K562 (cell line): ENCODE results near the gene TRMT2A. TPM values are rescaled to one million over a fixed set of nuclear protein-coding genes. Genes with fewer than 3 reads are reported as not detected.

ENCODE experiments used
- ATAC-seq: fragments of 200-7000 bp; cut with Tn5 transposase; 3 replicates; pipeline ENCODE4 v1.9.1; 2020; ENCODE audit warnings: moderate library complexity
- BruUV-seq: library from RNA; stranded (reverse); fragments of 400-500 nt; replicated peaks from 2 replicates; lab custom pipeline; 2021; lab: Mats Ljungman, UMichigan
- CTCF ChIA-PET: fragments of 300-600 bp; formaldehyde crosslinking; extraction: SDS; loops from one replicate; lab custom pipeline; 2021; ENCODE audit warnings: low intra/inter-chr PET ratio; lab: Yijun Ruan, JAX
- POLR2A ChIA-PET: fragments of 300-600, 350-650 bp; sonication (Branson Sonifier 250); formaldehyde crosslinking; extraction: SDS; loops from one replicate; lab custom pipeline; 2021; ENCODE audit warnings: antibody characterized with exemption, inconsistent platforms; lab: Yijun Ruan, JAX
- DNase-seq, 4 experiments: peaks; one replicate each; pipeline versions ENCODE4 v3.0.0 to v3.0.0-alpha.2; 2011 to 2018; ENCODE audit warnings: low spot score in 3 of 4, mixed read lengths in 3 of 4; ENCODE audit errors: extremely low read depth in 1 of 4
- FAIRE-seq: peaks from 2 replicates; lab custom pipeline; 2011; peaks lifted over from hg19 to GRCh38; lab: Jason Lieb, UNC
- H2AFZ ChIP-seq: 2 replicates; pipeline ENCODE4 v1.6.0; 2011; ENCODE audit warnings: low read depth, low read length, control low read depth, inconsistent platforms
- H3K27ac ChIP-seq: fragments of 200-600 bp; 3 replicates; pipeline ENCODE4 v1.8.0; 2011; ENCODE audit warnings: low read depth, mild to moderate bottlenecking, control low read depth, inconsistent platforms, low read length, moderate library complexity, mixed read lengths; ENCODE audit errors: extremely low read depth
- H3K27me3 ChIP-seq, 2 experiments: fragments of 300-600 bp in 1 of 2; 2 replicates in 1 of 2; 3 replicates in 1 of 2; pipeline versions ENCODE4 v1.6.0 to v1.8.0; 2011; ENCODE audit warnings: inconsistent platforms in 2 of 2, low read length in 2 of 2, mild to moderate bottlenecking in 1 of 2, mixed read lengths in 1 of 2, moderate library complexity in 1 of 2; ENCODE audit not compliant: control insufficient read depth in 2 of 2, insufficient read depth in 2 of 2
- H3K36me3 ChIP-seq: fragments of 300-600 bp; 3 replicates; pipeline ENCODE4 v1.8.0; 2011; ENCODE audit warnings: mild to moderate bottlenecking, low read length, inconsistent platforms; ENCODE audit not compliant: control insufficient read depth, insufficient read depth
- H3K4me1 ChIP-seq, 2 experiments: fragments of 200-600 bp in 1 of 2; replicated peaks in 1 of 2; 2 replicates in 1 of 2; 3 replicates in 1 of 2; pipeline versions ENCODE4 v1.5.1 to v1.8.0; 2011; ENCODE audit warnings: inconsistent platforms in 2 of 2, low read length in 2 of 2, mild to moderate bottlenecking in 1 of 2, mixed read lengths in 1 of 2, moderate library complexity in 1 of 2; ENCODE audit not compliant: control insufficient read depth in 2 of 2, insufficient read depth in 2 of 2
- H3K4me2 ChIP-seq: 2 replicates; pipeline ENCODE4 v1.6.1; 2011; ENCODE audit warnings: low read length, control low read depth, inconsistent platforms, mixed read lengths; ENCODE audit not compliant: insufficient read depth
- H3K4me3 ChIP-seq: fragments of 200-600 bp; sonication (generic), shearing (Covaris generic); 2 replicates; pipeline ENCODE4 v1.5.1; 2016; ENCODE audit warnings: control low read depth, inconsistent platforms
- H3K79me2 ChIP-seq: fragments of 200-600 bp; 3 replicates; pipeline ENCODE4 v1.8.0; 2011; ENCODE audit warnings: low read length, inconsistent platforms; ENCODE audit not compliant: control insufficient read depth, insufficient read depth
- H3K9ac ChIP-seq, 2 experiments: 2 replicates each; pipeline versions ENCODE4 v1.6.0 to v1.6.1; 2011; ENCODE audit warnings: low read depth in 2 of 2, low read length in 2 of 2, control low read depth in 1 of 2, inconsistent platforms in 1 of 2, mild to moderate bottlenecking in 1 of 2, mixed read lengths in 1 of 2; ENCODE audit not compliant: insufficient read depth in 1 of 2
- H3K9me1 ChIP-seq: one replicate; pipeline ENCODE4 v1.6.0; 2011; ENCODE audit warnings: inconsistent platforms, mild to moderate bottlenecking, low read length, moderate library complexity; ENCODE audit not compliant: control insufficient read depth, insufficient read depth
- H3K9me3 ChIP-seq: replicated peaks from 2 replicates; pipeline ENCODE4 v1.5.1; 2011; ENCODE audit warnings: low read depth, low read length, inconsistent platforms; ENCODE audit not compliant: control insufficient read depth, insufficient read depth
- H4K20me1 ChIP-seq: replicated peaks from 2 replicates; pipeline ENCODE4 v1.6.1; 2011; ENCODE audit warnings: low read length, inconsistent platforms, mixed read lengths; ENCODE audit not compliant: control insufficient read depth, insufficient read depth
- ADNP ChIP-seq: fragments of 200-800 bp; sonication (Bioruptor generic); IDR thresholded peaks from 2 replicates; pipeline ENCODE4 v1.6.1; 2016; ENCODE audit warnings: missing genetic modification characterization, missing compliant biosample characterization
- ARID3B ChIP-seq: fragments of 250-450 bp; sonication (Bioruptor Pico); IDR thresholded peaks from 2 replicates; pipeline ENCODE4 v1.4.0; 2020; ENCODE audit warnings: borderline replicate concordance
- C11orf30 ChIP-seq: fragments of 450-650 bp; IDR thresholded peaks from 2 replicates; pipeline ENCODE4 v1.6.1; 2016; ENCODE audit warnings: low read depth, mild to moderate bottlenecking
- CBFA2T2 ChIP-seq: fragments of 450-650 bp; conservative IDR thresholded peaks from 2 replicates; pipeline ENCODE4 v1.6.1; 2017; ENCODE audit warnings: mild to moderate bottlenecking
- FIP1L1 ChIP-seq: fragments of 200-400 bp; formaldehyde crosslinking; IDR thresholded peaks from 2 replicates; pipeline ENCODE4 v1.6.1; 2018; ENCODE audit warnings: mild to moderate bottlenecking, low read depth, low read length; ENCODE audit not compliant: poor library complexity, severe bottlenecking
- GABPA ChIP-seq: fragments of 200-800 bp; sonication (Bioruptor generic); conservative IDR thresholded peaks from 2 replicates; pipeline ENCODE4 v1.6.1; 2016; ENCODE audit warnings: low read depth, missing genetic modification characterization, missing compliant biosample characterization
- IRF2 ChIP-seq: sonication (generic); formaldehyde crosslinking; IDR thresholded peaks from 2 replicates; pipeline ENCODE4 v1.8.1; 2022; ENCODE audit warnings: mild to moderate bottlenecking, missing genetic modification reagents
- PTTG1 ChIP-seq: fragments of 450-650 bp; IDR thresholded peaks from 2 replicates; pipeline ENCODE4 v1.6.1; 2016; ENCODE audit warnings: low read depth, mild to moderate bottlenecking, missing genetic modification characterization, missing compliant biosample characterization
- WGBS: fragments of 100-300 bp; shearing (Covaris generic); methylation state at CpG from one replicate; pipeline ENCODE4 v1.1.6; 2016; ENCODE audit warnings: low coverage, mixed read lengths; ENCODE audit not compliant: insufficient coverage; ENCODE audit errors: missing lambda C conversion rate; 5-methylcytosine and 5-hydroxymethylcytosine counted together
- in situ Hi-C: fragments of 300-500 bp; cut with MboI; formaldehyde crosslinking; loops from 4 replicates; pipeline ENCODE4 v1.15.0; 2018; ENCODE audit warnings: inconsistent platforms, mixed read lengths
- intact Hi-C: fragments of 100-400 bp; cut with micrococcal nuclease; formaldehyde crosslinking; loops from 2 replicates; pipeline ENCODE4 v1.14.2; 2022
- polyA plus RNA-seq, 8 experiments: library from polyadenylated mRNA; depleted of rRNA in 4 of 8; stranded (reverse) in 5 of 8; unstranded in 3 of 8; fragments of >200 nt; fragmentation: Nextera tagmentation in 2 of 8; fragmentation: Illumina TruSeq in 1 of 8; extraction: Ambion mirVana in 2 of 8; extraction: Trizol in 1 of 8; gene quantifications; 2 replicates each; pipeline versions ENCODE4 v1.2.1 to v1.2.3, GENCODE V29; 2011 to 2014; ENCODE audit warnings: inconsistent platforms in 1 of 8, missing spikeins in 1 of 8
- total RNA-seq, 7 experiments: library from RNA; depleted of rRNA in 6 of 7; stranded (reverse); fragments of >200 nt in 6 of 7; fragmentation: Illumina TruSeq in 2 of 7; extraction: Trizol in 2 of 7; gene quantifications; 2 replicates each; pipeline versions ENCODE4 v1.2.1 to v1.2.3, GENCODE V29; 2011 to 2021; ENCODE audit warnings: low replicate concordance in 1 of 7
- TF ChIP-seq, protein P1 (sequence below): fragments of 450-650 bp; IDR thresholded peaks from 2 replicates; pipeline ENCODE4 v1.6.1; 2016
- TF ChIP-seq, protein P2 (sequence below): fragments of 450-650 bp; formaldehyde crosslinking; IDR thresholded peaks from 2 replicates; pipeline ENCODE4 v1.4.0; 2022; ENCODE audit warnings: missing genetic modification characterization
- TF ChIP-seq, protein P3 (sequence below): fragments of 250-450 bp; sonication (Bioruptor Pico); IDR thresholded peaks from 2 replicates; pipeline ENCODE4 v1.4.0; 2020; ENCODE audit warnings: mild to moderate bottlenecking, moderate library complexity

Gene TRMT2A
- total and polyA plus RNA-seq, 9 of the 15 experiments (the other 6 are each of a cell fraction or from before 2014, with no cell fraction given) = 1.6 to 265 (median 140) TPM

- DNase-seq (no peak), FAIRE-seq (no peak), ATAC-seq (no peak)
- H3K4me3 ChIP-seq = no peak overlapping the region
- H3K36me3 ChIP-seq = no peaks in the 10 kb centered on the region
- POLR2A ChIA-PET = no interaction called here
- 4% methylated on average over 11 of the region's 11 CpGs for WGBS
- H4K20me1 ChIP-seq = peaks cover 18% of the 10 kb centered on the region; the same call in 1 of the 2 replicates
- TF ChIP-seq, protein P1, sequence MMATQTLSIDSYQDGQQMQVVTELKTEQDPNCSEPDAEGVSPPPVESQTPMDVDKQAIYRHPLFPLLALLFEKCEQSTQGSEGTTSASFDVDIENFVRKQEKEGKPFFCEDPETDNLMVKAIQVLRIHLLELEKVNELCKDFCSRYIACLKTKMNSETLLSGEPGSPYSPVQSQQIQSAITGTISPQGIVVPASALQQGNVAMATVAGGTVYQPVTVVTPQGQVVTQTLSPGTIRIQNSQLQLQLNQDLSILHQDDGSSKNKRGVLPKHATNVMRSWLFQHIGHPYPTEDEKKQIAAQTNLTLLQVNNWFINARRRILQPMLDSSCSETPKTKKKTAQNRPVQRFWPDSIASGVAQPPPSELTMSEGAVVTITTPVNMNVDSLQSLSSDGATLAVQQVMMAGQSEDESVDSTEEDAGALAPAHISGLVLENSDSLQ = no peak
- TF ChIP-seq FIP1L1 (peak; percentile 2), GABPA (tag) (no peak), ARID3B (CRISPR knock-in tag) (no peak), C11orf30 (no peak), IRF2 (0 out of 2 replicates have a peak, but pooled peaks have one; percentile 75), PTTG1 (tag) (no peak), ADNP (tag) (no peak), CBFA2T2 (no peak)
- TF ChIP-seq, protein P2, sequence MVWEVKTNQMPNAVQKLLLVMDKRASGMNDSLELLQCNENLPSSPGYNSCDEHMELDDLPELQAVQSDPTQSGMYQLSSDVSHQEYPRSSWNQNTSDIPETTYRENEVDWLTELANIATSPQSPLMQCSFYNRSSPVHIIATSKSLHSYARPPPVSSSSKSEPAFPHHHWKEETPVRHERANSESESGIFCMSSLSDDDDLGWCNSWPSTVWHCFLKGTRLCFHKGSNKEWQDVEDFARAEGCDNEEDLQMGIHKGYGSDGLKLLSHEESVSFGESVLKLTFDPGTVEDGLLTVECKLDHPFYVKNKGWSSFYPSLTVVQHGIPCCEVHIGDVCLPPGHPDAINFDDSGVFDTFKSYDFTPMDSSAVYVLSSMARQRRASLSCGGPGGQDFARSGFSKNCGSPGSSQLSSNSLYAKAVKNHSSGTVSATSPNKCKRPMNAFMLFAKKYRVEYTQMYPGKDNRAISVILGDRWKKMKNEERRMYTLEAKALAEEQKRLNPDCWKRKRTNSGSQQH (CRISPR knock-in tag) = no peak
- TF ChIP-seq, protein P3, sequence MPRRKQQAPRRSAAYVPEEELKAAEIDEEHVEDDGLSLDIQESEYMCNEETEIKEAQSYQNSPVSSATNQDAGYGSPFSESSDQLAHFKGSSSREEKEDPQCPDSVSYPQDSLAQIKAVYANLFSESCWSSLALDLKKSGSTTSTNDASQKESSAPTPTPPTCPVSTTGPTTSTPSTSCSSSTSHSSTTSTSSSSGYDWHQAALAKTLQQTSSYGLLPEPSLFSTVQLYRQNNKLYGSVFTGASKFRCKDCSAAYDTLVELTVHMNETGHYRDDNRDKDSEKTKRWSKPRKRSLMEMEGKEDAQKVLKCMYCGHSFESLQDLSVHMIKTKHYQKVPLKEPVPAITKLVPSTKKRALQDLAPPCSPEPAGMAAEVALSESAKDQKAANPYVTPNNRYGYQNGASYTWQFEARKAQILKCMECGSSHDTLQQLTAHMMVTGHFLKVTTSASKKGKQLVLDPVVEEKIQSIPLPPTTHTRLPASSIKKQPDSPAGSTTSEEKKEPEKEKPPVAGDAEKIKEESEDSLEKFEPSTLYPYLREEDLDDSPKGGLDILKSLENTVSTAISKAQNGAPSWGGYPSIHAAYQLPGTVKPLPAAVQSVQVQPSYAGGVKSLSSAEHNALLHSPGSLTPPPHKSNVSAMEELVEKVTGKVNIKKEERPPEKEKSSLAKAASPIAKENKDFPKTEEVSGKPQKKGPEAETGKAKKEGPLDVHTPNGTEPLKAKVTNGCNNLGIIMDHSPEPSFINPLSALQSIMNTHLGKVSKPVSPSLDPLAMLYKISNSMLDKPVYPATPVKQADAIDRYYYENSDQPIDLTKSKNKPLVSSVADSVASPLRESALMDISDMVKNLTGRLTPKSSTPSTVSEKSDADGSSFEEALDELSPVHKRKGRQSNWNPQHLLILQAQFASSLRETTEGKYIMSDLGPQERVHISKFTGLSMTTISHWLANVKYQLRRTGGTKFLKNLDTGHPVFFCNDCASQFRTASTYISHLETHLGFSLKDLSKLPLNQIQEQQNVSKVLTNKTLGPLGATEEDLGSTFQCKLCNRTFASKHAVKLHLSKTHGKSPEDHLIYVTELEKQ (CRISPR knock-in tag) = no peak
- no peak overlapping the region for H2AFZ ChIP-seq
- H3K9ac ChIP-seq = no peak overlapping the region; a peak in 1 of 4 replicates
- no TSS peak for BruUV-seq
- no peak overlapping the region for H3K27ac ChIP-seq
- intact Hi-C loops = loop anchor here (5.0 kb wide), 1 partner anchor 42 kb away; no protein-coding TSS in a partner anchor
- H3K4me1 ChIP-seq = peaks cover 0 to 18% of the 10 kb centered on the region in 2 experiments; a peak in 1 of 5 replicates
- H3K9me3 ChIP-seq = peaks cover 6% of the 10 kb centered on the region
- no peak overlapping the region for H3K4me2 ChIP-seq
- H3K79me2 ChIP-seq = no peaks in the 10 kb centered on the region
- in situ Hi-C loops = loop anchor here (25.0 kb wide), 1 partner anchor 522 kb away; no protein-coding TSS in a partner anchor
- no peaks in the 10 kb centered on the region for H3K9me1 ChIP-seq
- peaks cover 39 to 54% of the 10 kb centered on the region in 2 experiments; a peak in 4 of 5 replicates for H3K27me3 ChIP-seq
- CTCF ChIA-PET = no interaction called here
Measured at GRCh38 chr22:20164863-20165262, 47.8 kb upstream of the TRMT2A start.
